GM12892 (cell line): ENCODE data around the gene ZNF497.
"Not testable (repeated sequence)": the region's sequence is repeated elsewhere in the genome, so short reads cannot be mapped to it uniquely, and the experiment has no call there.

Experiments used
- DNase-seq: peaks from one replicate; pipeline ENCODE4 v3.0.0; 2011; ENCODE audit not compliant: insufficient read length
- FAIRE-seq: peaks from 2 replicates; lab custom pipeline; 2011; peaks lifted over from hg19 to GRCh38; lab: Jason Lieb, UNC
- POLR2A ChIP-seq: IDR thresholded peaks from 2 replicates; pipeline ENCODE4 v1.6.1; 2011; ENCODE audit warnings: low read depth, low read length, control low read depth
- POLR2AphosphoS5 ChIP-seq: IDR thresholded peaks from 2 replicates; pipeline ENCODE4 v1.6.1; 2011; ENCODE audit warnings: low read depth, low read length, control low read depth
- TAF1 ChIP-seq: IDR thresholded peaks from 2 replicates; pipeline ENCODE4 v1.6.1; 2011; ENCODE audit warnings: low read depth, mild to moderate bottlenecking, control low read depth, low read length, borderline replicate concordance

Gene ZNF497

DNA sequence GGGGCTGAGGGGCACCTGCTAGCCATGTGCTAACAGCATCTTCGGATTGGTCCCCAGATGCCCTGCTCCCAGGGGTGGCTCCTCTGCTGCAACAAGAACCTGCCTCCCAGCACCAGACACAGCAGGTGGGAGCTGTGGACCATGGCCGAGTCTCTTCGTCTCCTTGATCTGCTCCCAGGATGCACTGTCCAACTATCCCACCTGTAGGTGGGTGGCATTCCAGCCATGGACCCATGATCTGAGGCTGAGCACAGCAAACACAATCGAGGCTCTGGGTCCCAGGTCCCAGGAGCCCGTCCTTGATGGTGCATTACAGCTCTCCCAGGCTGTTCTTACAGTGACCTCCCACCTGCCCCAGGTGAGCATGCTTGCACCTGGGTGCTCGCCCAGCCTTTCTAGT lies 16.7 kb upstream of the ZNF497 start:
- DNase-seq (no peak), FAIRE-seq (no peak)
- TF ChIP-seq TAF1 (no peak), POLR2A (no peak), POLR2AphosphoS5 (no peak)

DNA sequence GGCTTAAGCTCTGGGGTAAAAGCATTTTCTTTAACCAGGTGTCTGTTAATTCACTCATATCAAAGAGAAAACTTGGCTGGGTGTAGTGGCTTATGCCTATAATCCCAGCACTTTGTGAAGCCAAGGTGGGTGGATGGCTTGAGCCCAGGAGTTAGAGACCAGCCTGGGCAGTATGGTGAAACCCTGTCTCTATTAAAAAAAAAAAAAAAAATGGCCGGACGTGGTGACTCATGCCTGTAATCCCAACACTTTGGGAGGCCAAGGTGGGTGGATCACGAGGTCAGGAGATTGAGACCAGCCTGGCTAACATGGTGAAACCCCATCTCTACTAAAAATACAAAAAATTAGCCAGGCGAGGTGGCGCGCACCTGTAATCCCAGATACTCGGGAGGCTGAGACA lies 14.2 kb upstream of the ZNF497 start:
- not testable (repeated sequence) for DNase-seq, FAIRE-seq

DNA sequence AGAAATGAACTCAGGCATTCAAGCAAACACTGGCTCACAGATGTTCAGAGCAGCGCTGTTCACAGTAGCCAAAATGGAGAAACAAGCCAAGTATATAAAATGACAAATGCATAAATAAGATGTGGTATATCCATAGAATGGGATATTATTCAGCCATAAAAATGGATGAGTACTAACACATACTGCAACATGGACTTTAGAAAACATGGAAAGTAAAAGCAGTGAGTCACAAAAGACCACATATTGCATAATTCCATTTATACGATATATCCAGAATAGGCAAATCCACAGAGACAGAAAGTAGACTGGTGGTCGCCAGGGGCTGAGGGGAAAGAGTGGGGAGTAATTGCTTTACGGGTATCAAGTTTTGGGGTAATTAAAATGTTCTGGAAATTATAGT lies 11.6 kb upstream of the ZNF497 start:
- TF ChIP-seq POLR2AphosphoS5 = no peak
- TF ChIP-seq TAF1 = no peak
- TF ChIP-seq POLR2A = no peak
- DNase-seq = no peak
- FAIRE-seq = no peak

DNA sequence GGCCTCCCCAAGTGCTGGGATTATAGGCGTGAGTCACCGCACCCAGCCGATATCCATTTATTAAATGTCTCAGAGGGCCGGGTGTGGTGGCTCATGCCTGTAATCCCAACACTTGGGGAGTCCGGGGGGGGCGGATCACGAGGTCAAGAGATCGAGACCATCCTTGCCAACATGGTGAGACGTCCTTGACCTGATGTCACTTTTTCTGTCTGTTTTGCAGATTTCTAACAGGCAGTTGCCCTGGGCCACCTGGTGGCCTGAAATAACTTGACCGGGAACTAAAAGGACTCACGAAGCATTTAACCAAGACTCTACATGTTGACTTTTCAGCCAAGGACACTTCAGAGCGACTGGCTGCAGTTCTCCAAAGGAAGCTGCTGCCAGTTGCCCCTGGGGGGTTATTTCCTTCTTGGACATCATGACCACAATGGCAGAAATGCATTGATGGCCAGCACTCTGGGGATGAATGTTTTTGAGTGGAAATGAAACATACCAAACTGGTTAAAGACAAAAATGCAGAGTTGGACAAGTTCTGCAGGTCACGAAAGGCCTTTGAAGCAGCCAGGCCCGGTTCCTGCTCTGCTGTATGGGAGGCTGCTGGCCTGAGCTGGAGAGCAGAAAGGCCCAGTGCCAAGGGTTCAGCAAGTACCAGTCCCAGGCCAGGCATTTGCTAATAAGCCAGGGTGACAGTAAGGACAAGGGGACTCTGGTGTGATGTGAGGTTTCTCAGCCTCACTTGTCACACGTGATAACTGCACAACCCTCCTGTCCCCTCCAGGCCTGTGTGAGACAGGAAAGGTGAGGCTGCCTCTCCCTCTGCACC lies 10.0 kb upstream of the ZNF497 start:
- FAIRE-seq (no peak), DNase-seq (no peak)
- no peak for TF ChIP-seq TAF1
- no peak for TF ChIP-seq POLR2AphosphoS5
- no peak for TF ChIP-seq POLR2A

DNA sequence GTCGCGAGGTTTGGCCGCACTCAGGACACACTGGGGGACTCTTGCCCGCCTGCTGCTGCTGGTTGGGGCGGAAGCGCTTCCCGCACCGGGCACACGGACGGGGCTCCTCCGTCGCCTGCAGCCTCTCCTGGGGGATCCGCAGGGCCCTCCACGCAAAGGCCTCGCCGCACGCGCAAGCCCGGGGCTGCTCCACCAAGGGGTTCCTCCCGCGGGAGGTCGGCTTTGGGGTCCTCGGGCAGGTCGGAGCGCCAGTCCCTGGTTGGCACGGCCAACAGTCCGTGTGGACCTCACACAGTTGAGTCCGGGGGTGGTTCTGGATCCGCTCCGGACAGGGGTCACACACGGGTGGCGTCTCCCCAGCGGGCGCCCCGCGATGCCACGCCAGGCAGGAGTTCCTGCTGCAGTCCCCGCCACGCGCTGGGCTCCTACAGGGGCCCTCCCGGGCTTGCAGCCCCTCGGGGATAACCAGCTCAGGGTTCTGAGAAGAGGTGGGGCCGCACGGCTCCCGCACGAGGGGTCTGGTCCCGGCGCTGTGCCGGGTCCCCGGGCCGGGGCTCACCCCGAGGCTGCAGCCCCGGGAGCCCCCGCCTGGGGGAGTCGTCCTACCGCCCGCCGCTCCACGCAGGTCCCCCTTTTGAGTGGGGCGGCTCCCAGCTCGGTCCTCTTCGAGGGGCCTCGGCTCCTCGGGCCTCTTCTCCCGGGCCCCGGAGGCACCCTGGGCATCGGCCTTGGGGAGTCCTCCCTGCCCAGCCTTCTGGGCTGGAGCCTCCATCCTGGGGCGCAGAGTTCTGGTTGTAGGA lies 6.2 kb upstream of the ZNF497 start:
- FAIRE-seq (no peak), DNase-seq (no peak)
- no peak for TF ChIP-seq POLR2AphosphoS5
- no peak for TF ChIP-seq TAF1
- TF ChIP-seq POLR2A = no peak

DNA sequence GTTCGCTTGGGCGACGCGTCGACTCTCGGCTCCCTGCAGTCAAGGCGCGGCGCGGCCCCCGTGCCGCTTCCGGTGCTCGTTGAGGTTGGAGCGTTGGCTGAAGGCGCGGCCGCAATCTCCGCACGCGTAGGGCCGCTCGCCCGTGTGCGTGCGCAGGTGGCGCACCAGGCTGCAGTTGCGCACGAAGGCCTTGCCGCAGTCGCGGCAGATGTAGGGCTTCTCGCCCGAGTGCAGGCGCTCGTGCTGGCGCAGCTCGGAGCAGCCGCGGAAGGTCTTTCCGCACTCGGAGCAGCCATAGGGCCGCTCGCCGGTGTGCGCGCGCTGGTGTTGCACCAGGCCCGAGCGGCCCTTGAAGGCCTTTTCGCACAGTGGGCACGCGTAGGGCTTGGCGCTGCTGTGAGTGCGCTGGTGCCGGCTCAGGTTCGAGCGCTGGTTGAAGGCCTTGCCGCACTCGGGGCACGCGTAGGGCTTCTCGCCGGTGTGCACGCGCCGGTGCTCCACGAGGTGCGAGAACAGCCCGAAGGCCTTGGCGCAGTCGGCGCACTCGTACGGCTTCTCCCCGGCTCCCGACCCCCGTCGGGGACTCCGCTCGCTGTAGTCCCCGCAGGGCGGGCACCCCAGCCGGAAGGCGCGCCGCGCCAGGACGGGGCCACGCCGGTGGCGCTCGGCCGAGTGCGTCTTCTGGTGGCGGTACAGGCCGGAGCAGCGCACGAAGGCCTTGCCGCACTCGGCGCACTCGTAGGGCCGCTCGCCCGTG lies 5.3 kb upstream of the ZNF497 start:
- no peak for TF ChIP-seq TAF1
- no peak for TF ChIP-seq POLR2A
- no peak for TF ChIP-seq POLR2AphosphoS5
- no peak for FAIRE-seq
- DNase-seq = no peak

DNA sequence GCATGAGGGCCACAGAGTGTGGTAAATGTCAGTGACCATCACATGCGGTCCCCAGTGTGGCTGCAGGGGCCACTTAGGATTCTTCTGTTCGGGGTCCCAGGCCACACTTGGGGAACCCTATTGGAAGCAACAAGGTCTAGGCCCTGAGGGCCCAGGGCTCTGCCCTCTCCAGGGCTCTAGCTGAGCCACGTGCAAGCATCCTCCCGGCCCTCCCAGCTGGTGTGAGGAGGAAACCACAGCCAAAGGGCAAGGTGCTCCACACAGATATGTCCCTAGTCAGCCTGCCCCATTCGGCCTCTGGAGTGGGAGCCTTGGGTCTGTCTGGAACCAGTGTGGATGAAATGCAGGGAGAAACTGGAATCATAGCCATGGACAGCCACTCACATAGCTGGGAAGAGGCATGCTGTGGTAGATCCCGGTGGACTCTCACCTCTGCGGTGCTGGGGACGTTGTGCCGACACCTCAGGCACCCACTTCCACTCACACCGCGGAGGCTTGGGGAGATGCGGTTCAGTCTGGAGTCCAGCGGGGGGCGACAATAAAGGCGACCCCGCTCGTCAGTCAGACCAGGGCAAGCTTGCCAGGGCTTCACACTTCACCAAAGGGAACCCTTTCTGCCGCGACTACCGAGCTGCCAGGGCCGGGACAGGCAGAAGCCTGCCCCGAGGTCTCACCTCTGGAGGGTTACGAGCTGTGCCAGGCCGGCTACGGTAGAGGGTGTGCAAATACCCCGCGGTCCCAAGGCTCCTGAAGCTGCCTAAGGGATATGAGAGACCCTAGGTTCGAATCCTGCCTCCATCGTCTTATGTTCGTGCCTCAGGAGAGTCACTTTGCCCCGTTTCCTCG lies 4.3 kb upstream of the ZNF497 start:
- no peak for FAIRE-seq
- no peak for DNase-seq
- TF ChIP-seq POLR2A (no peak), POLR2AphosphoS5 (no peak), TAF1 (no peak)

DNA sequence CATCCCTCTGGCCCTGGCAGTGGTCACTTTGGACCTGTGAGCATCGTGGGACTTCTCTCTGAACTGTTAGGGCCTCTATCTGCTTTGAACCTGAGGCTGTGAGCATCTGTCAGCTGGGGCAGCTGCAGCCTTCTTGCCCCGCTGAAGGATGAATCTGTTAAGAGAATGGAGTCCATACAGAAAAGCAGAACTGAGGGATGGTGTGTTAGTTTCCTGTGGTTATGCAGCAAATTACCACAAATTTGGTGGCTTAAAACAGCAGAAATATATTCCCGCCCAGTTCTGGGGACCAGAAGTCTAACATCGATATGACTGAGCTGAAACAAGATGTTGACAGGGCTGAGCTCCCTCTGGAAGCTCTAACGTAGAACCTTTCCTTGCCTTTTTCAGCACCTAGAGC lies 1.6 kb upstream of the ZNF497 start:
- no peak for FAIRE-seq
- TF ChIP-seq POLR2AphosphoS5 (no peak), POLR2A (no peak), TAF1 (no peak)
- DNase-seq = no peak

DNA sequence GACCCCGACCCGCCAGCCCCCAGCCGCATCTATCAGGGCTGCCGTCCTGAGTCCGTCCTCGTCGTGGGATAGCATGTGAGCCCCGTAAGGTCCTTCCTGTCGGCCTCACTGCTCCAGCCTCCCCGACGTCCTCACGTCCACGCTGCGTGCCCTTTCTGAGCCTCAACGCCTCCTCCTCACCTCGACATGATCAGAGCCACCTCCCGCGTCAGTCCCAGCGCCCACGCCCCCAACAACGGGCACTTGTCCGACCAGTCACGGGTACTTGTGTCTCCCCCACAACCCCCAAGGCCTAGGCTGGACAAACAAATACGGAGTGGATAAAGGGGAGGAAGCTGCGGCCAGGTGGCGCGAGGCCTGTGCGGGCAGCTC lies 665 bp downstream of the ZNF497 start:
- DNase-seq (peak; percentile 67), FAIRE-seq (no peak)
- TF ChIP-seq TAF1 = no peak
- no peak for TF ChIP-seq POLR2AphosphoS5
- no peak for TF ChIP-seq POLR2A

DNA sequence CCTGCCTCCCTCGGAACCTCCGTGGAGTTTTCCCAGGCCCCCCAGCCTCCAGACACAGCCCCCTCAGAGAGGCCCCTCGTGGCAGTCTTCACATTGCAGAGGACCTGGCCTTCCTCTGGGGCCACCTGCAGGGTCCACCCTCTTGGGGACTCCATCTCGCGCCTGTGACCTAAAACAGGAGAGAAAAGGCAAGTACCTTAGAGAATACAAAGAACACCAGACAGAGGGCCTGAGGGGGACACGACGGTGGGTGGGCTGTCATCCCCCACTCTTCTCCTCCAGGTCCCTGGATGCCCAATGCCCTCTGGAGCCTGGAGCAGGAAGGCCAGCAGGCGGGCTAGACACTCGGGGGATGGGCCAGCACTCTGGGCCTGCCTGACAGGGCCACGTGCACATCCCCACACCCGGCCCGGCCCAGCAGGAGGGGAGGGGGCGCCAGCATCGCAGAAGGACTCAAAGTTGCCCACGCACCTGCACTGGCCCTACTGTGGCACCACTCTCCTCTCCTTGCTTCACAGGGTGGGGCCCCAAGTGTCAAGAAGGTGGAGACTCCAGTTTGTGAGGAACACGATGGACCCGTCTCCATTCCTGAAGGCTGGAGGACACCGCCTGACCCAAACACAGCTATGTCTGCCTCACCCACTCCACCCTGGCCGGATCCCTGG lies 4.9 kb downstream of the ZNF497 start:
- FAIRE-seq (no peak), DNase-seq (no peak)
- TF ChIP-seq POLR2AphosphoS5 (no peak), POLR2A (no peak), TAF1 (no peak)
